ENCODE data around the gene FTSJ3. TPM values are rescaled to one million over a fixed set of nuclear protein-coding genes. Genes with fewer than 3 reads are reported as not detected.

FTSJ3 gene
- total RNA-seq, 1 experiment from 2014 or later, result 82.4 TPM

DNA sequence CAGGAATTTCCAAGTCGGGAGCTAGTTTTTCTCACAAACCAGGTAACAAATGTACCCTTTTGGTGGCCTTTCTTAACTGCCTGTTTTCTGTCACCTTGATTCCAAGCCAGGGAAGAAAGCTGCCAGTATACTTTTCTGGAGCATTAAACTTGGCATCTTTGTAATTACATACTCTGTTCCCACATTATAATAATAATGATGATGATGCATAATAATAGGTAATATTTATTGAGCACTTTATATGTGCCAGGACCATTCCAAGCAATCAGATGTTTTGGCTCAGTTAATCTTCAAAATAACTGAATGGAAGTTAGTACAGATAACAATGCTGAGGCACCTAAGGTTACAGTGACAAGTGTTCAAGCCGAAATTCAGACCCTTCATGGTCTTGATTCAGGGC is 11.3 kb downstream of the FTSJ3 start:
- Histone ChIP-seq H2AFZ (ENCODE audit: low read length) (no peak overlapping the region), H3K79me2 (ENCODE audit: low read length) (0 out of 2 replicates have a peak, but pooled peaks cover 4% of the 10 kb centered on the region), H3K4me3 (ENCODE audit: low read length) (no peak overlapping the region), H3K4me2 (ENCODE audit: low read length) (no peak overlapping the region), H3K9ac (ENCODE audit: low read length) (no peak overlapping the region), H4K20me1 (ENCODE audit: low read length) (0 out of 2 replicates have a peak, but pooled peaks cover 7% of the 10 kb centered on the region), H3K27ac (ENCODE audit: low read length) (no peak overlapping the region), H3K9me2 (replicated peaks; ENCODE audit: low read length) (no peaks in the 10 kb centered on the region), H3K4me1 (ENCODE audit: insufficient read depth, low read length) (no peaks in the 10 kb centered on the region), H3F3A (ENCODE audit: low read length, unreplicated experiment) (peaks cover 12% of the 10 kb centered on the region), H3K27me3 (ENCODE audit: low read length) (no peaks in the 10 kb centered on the region), H3K36me3 (ENCODE audit: low read depth, low read length) (peaks cover 91% of the 10 kb centered on the region), H3K9me3 (ENCODE audit: low read length) (no peaks in the 10 kb centered on the region)
- no TSS peak for BruUV-seq (replicated peaks)
- intact Hi-C loops (cut with micrococcal nuclease), result no loop called here
- no peak for ATAC-seq
- DNase-seq, result no peak
- ChIA-PET POLR2A (ENCODE audit: unreplicated experiment) (no interaction called here), CTCF (no interaction called here)
- TF ChIP-seq, protein P1, sequence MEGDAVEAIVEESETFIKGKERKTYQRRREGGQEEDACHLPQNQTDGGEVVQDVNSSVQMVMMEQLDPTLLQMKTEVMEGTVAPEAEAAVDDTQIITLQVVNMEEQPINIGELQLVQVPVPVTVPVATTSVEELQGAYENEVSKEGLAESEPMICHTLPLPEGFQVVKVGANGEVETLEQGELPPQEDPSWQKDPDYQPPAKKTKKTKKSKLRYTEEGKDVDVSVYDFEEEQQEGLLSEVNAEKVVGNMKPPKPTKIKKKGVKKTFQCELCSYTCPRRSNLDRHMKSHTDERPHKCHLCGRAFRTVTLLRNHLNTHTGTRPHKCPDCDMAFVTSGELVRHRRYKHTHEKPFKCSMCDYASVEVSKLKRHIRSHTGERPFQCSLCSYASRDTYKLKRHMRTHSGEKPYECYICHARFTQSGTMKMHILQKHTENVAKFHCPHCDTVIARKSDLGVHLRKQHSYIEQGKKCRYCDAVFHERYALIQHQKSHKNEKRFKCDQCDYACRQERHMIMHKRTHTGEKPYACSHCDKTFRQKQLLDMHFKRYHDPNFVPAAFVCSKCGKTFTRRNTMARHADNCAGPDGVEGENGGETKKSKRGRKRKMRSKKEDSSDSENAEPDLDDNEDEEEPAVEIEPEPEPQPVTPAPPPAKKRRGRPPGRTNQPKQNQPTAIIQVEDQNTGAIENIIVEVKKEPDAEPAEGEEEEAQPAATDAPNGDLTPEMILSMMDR (conservative IDR thresholded peaks at IDR 0.05; ENCODE audit: low read depth, low read length), result no peak
- TF ChIP-seq EZH2 (IDR thresholded peaks at IDR 0.05; ENCODE audit: low read length, unreplicated experiment) (no peak), EZH2phosphoT487 (IDR thresholded peaks at IDR 0.05; ENCODE audit: borderline replicate concordance, low read length) (no peak)

DNA sequence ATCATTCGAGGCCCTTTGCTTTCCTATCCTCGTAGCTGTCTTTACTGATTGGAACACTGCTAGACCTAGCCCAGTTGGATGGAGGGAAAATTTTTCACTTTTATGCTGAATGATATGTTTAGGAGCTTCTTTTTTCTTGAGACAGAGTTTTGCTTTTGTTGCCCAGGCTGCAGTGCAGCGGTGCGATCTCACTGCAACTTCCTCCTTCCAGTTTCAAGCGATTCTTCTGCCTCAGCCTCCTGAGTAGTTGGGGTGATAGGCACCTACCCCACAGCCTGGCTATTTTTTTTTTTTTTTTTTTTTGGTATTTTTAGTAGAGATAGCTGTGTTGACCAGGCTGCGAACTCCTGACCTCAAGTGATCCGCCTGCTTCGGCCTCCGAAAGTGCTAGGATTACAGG is 17.5 kb downstream of the FTSJ3 start:
- POLR2A ChIA-PET (ENCODE audit: unreplicated experiment), result no interaction called here
- Histone ChIP-seq H3F3A (ENCODE audit: low read length, unreplicated experiment) (no peaks in the 10 kb centered on the region), H3K27ac (ENCODE audit: low read length) (no peak overlapping the region), H3K9me2 (replicated peaks; ENCODE audit: low read length) (no peaks in the 10 kb centered on the region), H3K9ac (ENCODE audit: low read length) (no peak overlapping the region), H3K36me3 (ENCODE audit: low read depth, low read length) (peaks cover 87% of the 10 kb centered on the region), H3K4me2 (ENCODE audit: low read length) (no peak overlapping the region), H3K27me3 (ENCODE audit: low read length) (no peaks in the 10 kb centered on the region), H3K79me2 (ENCODE audit: low read length) (peaks cover 4% of the 10 kb centered on the region; the same call in 1 of the 2 replicates), H3K4me1 (ENCODE audit: insufficient read depth, low read length) (no peaks in the 10 kb centered on the region), H2AFZ (ENCODE audit: low read length) (no peak overlapping the region), H3K9me3 (ENCODE audit: low read length) (no peaks in the 10 kb centered on the region), H3K4me3 (ENCODE audit: low read length) (no peak overlapping the region), H4K20me1 (ENCODE audit: low read length) (no peaks in the 10 kb centered on the region)
- ATAC-seq, result no peak
- intact Hi-C loops (cut with micrococcal nuclease), result no loop called here
- CTCF ChIA-PET, result no interaction called here
- TF ChIP-seq EZH2phosphoT487 (IDR thresholded peaks at IDR 0.05; ENCODE audit: borderline replicate concordance, low read length) (no peak), EZH2 (IDR thresholded peaks at IDR 0.05; ENCODE audit: low read length, unreplicated experiment) (no peak)
- TF ChIP-seq, protein P1 (conservative IDR thresholded peaks at IDR 0.05; ENCODE audit: low read depth, low read length), result no peak
- BruUV-seq (replicated peaks), result no TSS peak
- no peak for DNase-seq

DNA sequence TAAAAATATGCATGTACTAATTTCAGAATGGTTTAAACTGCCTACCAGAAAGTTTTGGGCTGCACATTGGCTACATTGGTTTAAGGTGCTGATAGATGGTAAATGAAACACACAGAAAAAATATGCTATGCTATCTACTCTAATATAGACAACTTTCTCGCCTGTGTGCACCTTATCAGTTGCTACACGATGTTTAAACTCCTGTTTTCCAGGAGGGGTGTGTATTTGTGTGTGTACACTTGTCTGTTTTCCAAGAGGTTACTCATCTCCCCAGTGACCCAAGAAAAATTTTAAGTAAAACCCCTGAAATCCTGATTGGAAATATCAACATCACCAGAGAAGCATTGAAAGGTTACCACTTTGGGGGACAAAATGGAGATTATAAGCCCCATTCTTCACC is 21.9 kb downstream of the FTSJ3 start:
- Histone ChIP-seq H3K79me2 (ENCODE audit: low read length) (peaks cover 4% of the 10 kb centered on the region; the same call in 1 of the 2 replicates), H3K9ac (ENCODE audit: low read length) (no peak overlapping the region), H3K9me2 (replicated peaks; ENCODE audit: low read length) (no peaks in the 10 kb centered on the region), H3K4me3 (ENCODE audit: low read length) (no peak overlapping the region), H3K27ac (ENCODE audit: low read length) (no peak overlapping the region), H3K27me3 (ENCODE audit: low read length) (no peaks in the 10 kb centered on the region), H3K36me3 (ENCODE audit: low read depth, low read length) (peaks cover 77% of the 10 kb centered on the region), H3F3A (ENCODE audit: low read length, unreplicated experiment) (no peaks in the 10 kb centered on the region), H2AFZ (ENCODE audit: low read length) (no peak overlapping the region), H4K20me1 (ENCODE audit: low read length) (no peaks in the 10 kb centered on the region), H3K4me2 (ENCODE audit: low read length) (no peak overlapping the region), H3K4me1 (ENCODE audit: insufficient read depth, low read length) (no peaks in the 10 kb centered on the region), H3K9me3 (ENCODE audit: low read length) (no peaks in the 10 kb centered on the region)
- ChIA-PET CTCF (interaction anchor here (0.7 kb wide), 1 partner anchor 380 kb away, joined by 4 read pairs; no protein-coding TSS in a partner anchor), POLR2A (ENCODE audit: unreplicated experiment) (no interaction called here)
- TF ChIP-seq EZH2 (IDR thresholded peaks at IDR 0.05; ENCODE audit: low read length, unreplicated experiment) (no peak), EZH2phosphoT487 (IDR thresholded peaks at IDR 0.05; ENCODE audit: borderline replicate concordance, low read length) (no peak)
- TF ChIP-seq, protein P1 (conservative IDR thresholded peaks at IDR 0.05; ENCODE audit: low read depth, low read length), result no peak
- intact Hi-C loops (cut with micrococcal nuclease), result no loop called here
- DNase-seq, result no peak
- no peak for ATAC-seq
- BruUV-seq (replicated peaks), result no TSS peak

Data from PC-3 (cell line).